Fibroblast of peridontal ligament (primary cell): ENCODE data around the gene CHST11.
"Not testable (repeated sequence)": the region's sequence is repeated elsewhere in the genome, so short reads cannot be mapped to it uniquely, and the experiment has no call there.

Source experiments
- DNase-seq: peaks from one replicate; pipeline ENCODE4 v3.0.0-alpha.2; 2010; ENCODE audit errors: extremely low read depth

Gene CHST11

DNA sequence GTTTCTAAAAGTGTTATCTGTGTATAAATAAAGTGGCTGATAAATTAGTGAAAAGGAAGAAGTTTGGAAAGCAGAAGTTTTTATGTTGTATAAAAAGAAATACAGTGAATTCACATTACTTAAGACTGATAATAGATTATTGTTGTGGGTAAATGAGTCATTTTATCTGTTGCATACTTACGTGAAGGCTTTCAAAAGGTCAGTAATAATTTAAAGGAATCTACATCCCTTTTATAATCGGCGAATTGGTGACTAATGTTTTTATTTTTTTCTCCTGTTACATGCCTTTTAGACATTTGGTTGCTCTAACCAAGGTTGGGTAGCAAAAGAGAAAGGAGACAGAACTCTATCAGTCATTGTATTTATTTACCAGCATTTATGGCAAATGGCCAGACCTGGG, 345.5 kb downstream of the CHST11 start:
- DNase-seq, result no peak

DNA sequence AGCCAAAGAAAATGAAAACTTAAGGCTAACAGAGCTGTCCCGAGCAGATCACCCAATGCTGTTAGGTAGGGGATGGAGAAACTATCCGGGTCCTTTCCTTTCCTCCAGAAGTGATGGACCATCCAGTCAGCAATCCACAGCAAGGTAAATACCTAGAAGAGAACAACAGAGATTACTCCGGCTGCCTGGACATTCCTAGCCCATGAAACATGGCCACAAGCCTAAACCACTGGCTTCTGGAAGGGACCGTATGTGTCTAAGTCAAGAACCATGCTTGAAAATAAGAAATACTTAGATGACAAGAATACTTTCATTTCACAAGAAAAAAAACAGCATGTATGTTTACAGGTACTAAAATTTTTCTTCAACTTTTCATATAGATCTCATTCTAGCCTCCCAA, 348.4 kb downstream of the CHST11 start:
- peak; percentile 61 for DNase-seq

DNA sequence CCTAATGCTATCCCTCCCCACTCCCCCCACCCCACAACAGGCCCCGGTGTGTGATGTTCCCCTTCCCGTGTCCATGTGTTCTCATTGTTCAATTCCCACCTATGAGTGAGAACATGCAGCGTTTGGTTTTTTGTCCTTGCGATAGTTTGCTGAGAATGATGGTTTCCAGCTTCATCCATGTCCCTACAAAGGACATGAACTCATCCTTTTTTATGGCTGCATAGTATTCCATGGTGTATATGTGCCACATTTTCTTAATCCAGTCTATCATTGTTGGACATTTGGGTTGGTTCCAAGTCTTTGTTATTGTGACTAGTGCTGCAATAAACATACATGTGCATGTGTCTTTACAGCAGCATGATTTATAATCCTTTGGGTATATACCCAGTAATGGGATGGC, 349.4 kb downstream of the CHST11 start:
- not testable (repeated sequence) for DNase-seq

DNA sequence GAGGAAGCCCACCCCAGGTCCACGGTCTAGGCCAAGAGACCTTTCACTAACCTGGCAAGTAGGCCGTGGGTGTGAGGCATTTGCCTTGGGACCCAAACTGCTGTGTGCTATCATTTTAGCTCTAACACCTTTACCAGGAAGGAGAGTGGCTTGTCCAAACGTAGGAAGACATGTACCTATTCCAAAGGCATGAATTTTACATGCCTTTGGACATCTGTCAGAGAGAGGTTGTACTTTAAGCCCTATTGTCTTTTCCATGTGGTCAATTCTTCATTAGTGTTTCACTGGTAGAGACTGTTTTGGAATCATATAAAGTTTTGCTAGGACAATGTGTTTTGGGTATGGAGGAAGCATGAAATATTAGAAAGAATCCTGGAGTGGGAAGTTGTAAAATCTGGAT, 352.5 kb downstream of the CHST11 start:
- DNase-seq, result peak; percentile 6

DNA sequence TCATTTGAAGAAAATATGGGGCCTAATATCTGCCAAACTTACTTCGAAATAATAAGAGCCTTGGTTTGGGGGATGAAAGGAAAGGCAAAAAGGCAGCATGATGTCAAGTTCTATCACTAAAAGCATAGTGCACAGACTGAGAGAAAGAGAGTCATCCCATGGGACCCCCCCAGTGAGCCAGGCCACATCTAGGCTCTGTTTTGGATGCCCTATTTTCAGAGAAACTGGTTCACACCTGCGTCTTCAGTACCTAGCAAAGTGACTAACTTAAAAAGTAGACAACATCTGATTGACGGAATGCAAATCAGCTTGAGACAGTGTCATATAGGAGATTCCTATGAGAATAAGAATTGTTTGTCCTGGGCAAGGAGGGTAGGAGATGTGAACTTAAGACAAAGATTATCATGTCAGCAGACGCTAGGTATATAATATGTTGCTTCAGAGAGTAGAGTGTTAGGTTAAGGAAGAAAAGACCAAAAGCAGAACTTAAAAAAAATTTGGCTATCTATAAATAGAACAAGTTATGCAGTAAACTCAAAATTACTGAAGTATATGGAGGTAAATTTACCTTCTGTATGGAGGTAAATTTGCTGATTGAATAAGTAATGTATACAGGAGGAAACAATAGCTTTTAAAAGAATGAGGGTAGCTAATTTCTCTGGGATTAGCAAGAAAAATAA, 353.1 kb downstream of the CHST11 start:
- DNase-seq, result no peak
